Neural progenitor cell (in vitro differentiated cells): ENCODE results near the gene NPPC.

ENCODE experiments used
- EZH2 ChIP-seq: fragments of 200-600 bp; sonication (generic); IDR thresholded peaks from 2 replicates; pipeline ENCODE4 v1.6.1; 2017; ENCODE audit warnings: antibody characterized with exemption, mild to moderate bottlenecking, moderate library complexity
- EZH2phosphoT487 ChIP-seq: fragments of 200-600 bp; sonication (generic); IDR thresholded peaks from 2 replicates; pipeline ENCODE4 v1.6.1; 2017; ENCODE audit warnings: antibody characterized with exemption
- TF ChIP-seq, protein P1 (sequence below): fragments of 200-600 bp; sonication (generic); IDR thresholded peaks from 2 replicates; pipeline ENCODE4 v1.5.1; 2017; ENCODE audit warnings: antibody characterized with exemption, mild to moderate bottlenecking

DNA sequence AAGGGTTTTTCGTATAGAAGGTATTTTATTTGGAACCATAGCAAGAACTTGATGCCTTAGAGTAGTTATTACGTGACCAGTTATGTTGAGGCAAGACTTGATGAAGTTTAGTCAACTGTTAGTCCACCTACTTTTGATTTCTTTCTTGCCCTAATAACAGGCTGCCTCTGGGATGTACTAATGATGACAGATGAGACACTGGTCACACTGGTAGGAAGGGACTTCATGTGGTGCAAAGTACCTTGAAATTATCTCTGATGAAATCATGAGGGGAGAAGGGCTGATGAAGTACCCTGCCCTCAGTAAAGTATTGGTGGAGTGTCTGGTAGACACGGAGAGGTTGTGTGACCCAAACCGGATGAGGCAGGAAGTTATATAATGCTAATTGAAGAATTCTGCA, 40.7 kb upstream of the NPPC start:
- TF ChIP-seq, protein P1, sequence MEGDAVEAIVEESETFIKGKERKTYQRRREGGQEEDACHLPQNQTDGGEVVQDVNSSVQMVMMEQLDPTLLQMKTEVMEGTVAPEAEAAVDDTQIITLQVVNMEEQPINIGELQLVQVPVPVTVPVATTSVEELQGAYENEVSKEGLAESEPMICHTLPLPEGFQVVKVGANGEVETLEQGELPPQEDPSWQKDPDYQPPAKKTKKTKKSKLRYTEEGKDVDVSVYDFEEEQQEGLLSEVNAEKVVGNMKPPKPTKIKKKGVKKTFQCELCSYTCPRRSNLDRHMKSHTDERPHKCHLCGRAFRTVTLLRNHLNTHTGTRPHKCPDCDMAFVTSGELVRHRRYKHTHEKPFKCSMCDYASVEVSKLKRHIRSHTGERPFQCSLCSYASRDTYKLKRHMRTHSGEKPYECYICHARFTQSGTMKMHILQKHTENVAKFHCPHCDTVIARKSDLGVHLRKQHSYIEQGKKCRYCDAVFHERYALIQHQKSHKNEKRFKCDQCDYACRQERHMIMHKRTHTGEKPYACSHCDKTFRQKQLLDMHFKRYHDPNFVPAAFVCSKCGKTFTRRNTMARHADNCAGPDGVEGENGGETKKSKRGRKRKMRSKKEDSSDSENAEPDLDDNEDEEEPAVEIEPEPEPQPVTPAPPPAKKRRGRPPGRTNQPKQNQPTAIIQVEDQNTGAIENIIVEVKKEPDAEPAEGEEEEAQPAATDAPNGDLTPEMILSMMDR: no peak
- TF ChIP-seq EZH2 (no peak), EZH2phosphoT487 (no peak)
